Large intestine (tissue), 3 donors: ENCODE measurements around the gene ZNF584. TPM values are rescaled to one million over a fixed set of nuclear protein-coding genes. Genes with fewer than 3 reads are reported as not detected.

Experiments used
- DNase-seq, 2 donors: peaks; one replicate each; pipeline versions ENCODE4 v3.0.0 to v3.0.0-alpha.2; 2013
- H3K27ac ChIP-seq: one replicate; pipeline ENCODE4 v1.5.1; 2013; ENCODE audit warnings: low read length
- H3K27me3 ChIP-seq: 2 replicates; pipeline ENCODE4 v1.6.1; 2013; ENCODE audit warnings: low read length; ENCODE audit not compliant: control insufficient read depth, insufficient read depth
- H3K36me3 ChIP-seq: 2 replicates; pipeline ENCODE4 v1.6.1; 2013; ENCODE audit warnings: low read length; ENCODE audit not compliant: control insufficient read depth, insufficient read depth
- H3K4me1 ChIP-seq: one replicate; pipeline ENCODE4 v1.6.1; 2013; ENCODE audit warnings: low read length; ENCODE audit not compliant: control insufficient read depth, insufficient read depth
- H3K4me3 ChIP-seq: one replicate; pipeline ENCODE4 v1.5.1; 2013; ENCODE audit warnings: low read length
- H3K9me3 ChIP-seq: one replicate; pipeline ENCODE4 v1.6.1; 2013; ENCODE audit warnings: mild to moderate bottlenecking, low read depth, low read length, moderate library complexity; ENCODE audit not compliant: control insufficient read depth
- WGBS: methylation state at CpG from one replicate; pipeline ENCODE4 v1.1.5; 2013; ENCODE audit warnings: low lambda C conversion rate; ENCODE audit not compliant: insufficient coverage; 5-methylcytosine and 5-hydroxymethylcytosine counted together
- polyA plus RNA-seq: library from polyadenylated mRNA; unstranded; fragments of 120-200 nt; gene quantifications from one replicate; pipeline ENCODE4 v1.2.1, GENCODE V29; 2013

Gene ZNF584
- polyA plus RNA-seq, 1 donor: 7.1 TPM

GRCh38 chr19:58385891-58386575 is 22.4 kb upstream of the ZNF584 start:
- peak in 1 of 2 donors; percentile 64 for DNase-seq
- no CpG with 5 or more reads among the region's 36 CpGs for WGBS
- H3K4me1 ChIP-seq: peaks cover 26% of the 10 kb centered on the region

DNA sequence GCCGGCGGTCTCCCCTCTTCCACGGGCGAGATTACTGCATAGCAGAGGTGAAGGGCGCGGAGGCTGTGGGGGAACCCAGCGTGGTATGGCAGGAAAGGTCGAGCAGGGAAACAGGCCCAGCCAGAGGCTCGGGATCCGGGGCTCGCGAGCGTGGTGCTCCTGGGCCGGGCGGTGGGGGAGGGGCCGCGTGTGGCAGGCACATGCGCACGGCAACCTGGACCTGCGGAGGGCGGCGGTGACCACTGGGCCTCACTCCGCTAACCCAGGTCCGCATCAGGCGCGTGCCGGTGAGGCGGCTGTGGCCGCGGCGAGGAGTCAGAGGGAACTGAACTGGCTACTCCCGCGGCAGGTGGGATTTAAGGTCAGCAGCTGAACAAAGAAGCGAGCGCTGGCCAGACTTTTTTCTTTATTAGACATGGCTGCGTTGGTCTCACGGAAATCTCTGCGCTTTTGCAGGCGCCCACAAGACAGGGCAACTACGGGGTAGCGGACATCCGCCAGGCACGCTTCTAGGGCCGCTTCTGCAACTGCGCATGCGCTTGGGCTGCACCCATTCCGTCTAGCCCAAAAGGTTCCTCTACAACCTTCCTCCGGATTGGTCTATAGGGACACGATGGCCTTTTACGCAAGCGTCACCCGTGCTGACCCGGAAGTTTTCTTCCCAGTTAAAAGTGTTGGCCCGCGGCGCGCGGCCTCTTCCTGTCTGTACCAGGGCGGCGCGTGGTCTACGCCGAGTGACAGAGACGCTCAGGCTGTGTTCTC is 21.7 kb upstream of the ZNF584 start, which contains the start of gene RPS5:
Gene RPS5, plus strand, starts transcription at position 694 of the 762 bp plus-strand sequence. CDS start 869 bp downstream, outside the sequence.
- Histone ChIP-seq H3K27ac (peak within 1 kb of the TSS; percentile 94), H3K36me3 (peaks cover 21% of the 10 kb centered on the region), H3K4me1 (peaks cover 26% of the 10 kb centered on the region), H3K4me3 (peak within 1 kb of the TSS; percentile 64), H3K9me3 (no peaks in the 10 kb centered on the region), H3K27me3 (no peaks in the 10 kb centered on the region)
- peak; percentile 98 to 99 for DNase-seq
- WGBS: no CpG with 5 or more reads among the region's 64 CpGs

More at GRCh38 chr19:58385891-58386575, 22.4 kb upstream of the ZNF584 start:
- H3K27ac ChIP-seq: peak overlapping the region; percentile 94
- peaks cover 13% of the 10 kb centered on the region for H3K36me3 ChIP-seq
- H3K9me3 ChIP-seq: no peaks in the 10 kb centered on the region
- H3K4me3 ChIP-seq: peak overlapping the region; percentile 64
- H3K27me3 ChIP-seq: no peaks in the 10 kb centered on the region

GRCh38 chr19:58387338-58388174 is 20.9 kb upstream of the ZNF584 start:
- H3K36me3 ChIP-seq: peaks cover 28% of the 10 kb centered on the region
- H3K9me3 ChIP-seq: no peaks in the 10 kb centered on the region
- 4% methylated on average over 4 of the region's 39 CpGs for WGBS
- H3K27me3 ChIP-seq: no peaks in the 10 kb centered on the region
- H3K4me3 ChIP-seq: peak overlapping the region; percentile 64
- H3K4me1 ChIP-seq: peaks cover 21% of the 10 kb centered on the region
- peak overlapping the region; percentile 94 for H3K27ac ChIP-seq
- no peak for DNase-seq

DNA sequence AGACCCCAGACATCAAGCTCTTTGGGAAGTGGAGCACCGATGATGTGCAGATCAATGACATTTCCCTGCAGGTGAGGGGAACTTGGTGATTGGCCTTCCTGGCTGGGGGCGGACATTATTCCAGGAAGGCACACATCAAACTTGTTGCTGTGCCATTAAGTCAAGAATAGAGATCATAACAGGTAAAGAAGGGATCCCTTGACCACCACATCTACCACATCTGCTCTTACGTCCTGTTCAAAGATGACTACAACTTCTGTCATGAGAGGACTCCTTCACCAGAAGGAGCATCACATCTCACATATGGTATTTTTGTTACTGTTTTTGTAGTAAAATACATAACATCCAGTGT is 20.3 kb upstream of the ZNF584 start:
- H3K4me1 ChIP-seq: peaks cover 21% of the 10 kb centered on the region

GRCh38 chr19:58392945-58393724 is 15.3 kb upstream of the ZNF584 start:
- peaks cover 56% of the 10 kb centered on the region for H3K36me3 ChIP-seq

More for the DNA sequence above, 20.3 kb upstream of the ZNF584 start:
- Histone ChIP-seq H3K27me3 (no peaks in the 10 kb centered on the region), H3K9me3 (no peaks in the 10 kb centered on the region), H3K36me3 (peaks cover 34% of the 10 kb centered on the region), H3K4me3 (peak overlapping the region; percentile 64), H3K27ac (no peak overlapping the region)
- peak in 1 of 2 donors; percentile 1 for DNase-seq
- WGBS: no CpG with 5 or more reads among the region's 3 CpGs

DNA sequence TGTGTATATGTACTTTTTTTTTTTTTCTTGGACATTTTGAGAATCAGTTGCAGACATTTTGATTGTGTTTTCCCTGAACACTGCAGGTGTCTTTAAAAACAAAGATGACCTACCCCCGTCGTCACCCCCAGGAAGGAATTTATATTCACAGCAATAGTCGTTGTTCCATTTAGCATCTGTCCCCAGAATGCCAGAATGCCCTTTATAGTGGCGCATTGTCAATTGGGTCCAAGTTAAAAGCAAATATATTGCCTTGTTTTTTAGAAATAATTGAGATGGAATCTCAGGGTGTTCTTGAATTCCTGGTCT is 14.8 kb upstream of the ZNF584 start:
- H3K4me3 ChIP-seq: no peak overlapping the region
- H3K27ac ChIP-seq: no peak overlapping the region
- H3K9me3 ChIP-seq: peaks cover 3% of the 10 kb centered on the region
- H3K27me3 ChIP-seq: peaks cover 29% of the 10 kb centered on the region
- H3K4me1 ChIP-seq: peaks cover 3% of the 10 kb centered on the region
- DNase-seq: no peak
- 100% methylated on average over 1 of the region's 4 CpGs for WGBS
- H3K36me3 ChIP-seq: peaks cover 56% of the 10 kb centered on the region

More at GRCh38 chr19:58392945-58393724, 15.3 kb upstream of the ZNF584 start:
- Histone ChIP-seq H3K27ac (no peak overlapping the region), H3K9me3 (peaks cover 3% of the 10 kb centered on the region), H3K4me1 (peaks cover 6% of the 10 kb centered on the region), H3K4me3 (no peak overlapping the region), H3K27me3 (peaks cover 26% of the 10 kb centered on the region)
- DNase-seq: peak in 1 of 2 donors; percentile 1
- WGBS: no CpG with 5 or more reads among the region's 26 CpGs

GRCh38 chr19:58394821-58395219 is 13.6 kb upstream of the ZNF584 start:
- WGBS: no CpG with 5 or more reads among the region's 3 CpGs
- peak in 1 of 2 donors; percentile 3 for DNase-seq
- peaks cover 3% of the 10 kb centered on the region for H3K4me1 ChIP-seq
- no peak overlapping the region for H3K4me3 ChIP-seq
- no peak overlapping the region for H3K27ac ChIP-seq
- peaks cover 50% of the 10 kb centered on the region for H3K36me3 ChIP-seq
- peaks cover 3% of the 10 kb centered on the region for H3K9me3 ChIP-seq
- H3K27me3 ChIP-seq: peaks cover 29% of the 10 kb centered on the region

DNA sequence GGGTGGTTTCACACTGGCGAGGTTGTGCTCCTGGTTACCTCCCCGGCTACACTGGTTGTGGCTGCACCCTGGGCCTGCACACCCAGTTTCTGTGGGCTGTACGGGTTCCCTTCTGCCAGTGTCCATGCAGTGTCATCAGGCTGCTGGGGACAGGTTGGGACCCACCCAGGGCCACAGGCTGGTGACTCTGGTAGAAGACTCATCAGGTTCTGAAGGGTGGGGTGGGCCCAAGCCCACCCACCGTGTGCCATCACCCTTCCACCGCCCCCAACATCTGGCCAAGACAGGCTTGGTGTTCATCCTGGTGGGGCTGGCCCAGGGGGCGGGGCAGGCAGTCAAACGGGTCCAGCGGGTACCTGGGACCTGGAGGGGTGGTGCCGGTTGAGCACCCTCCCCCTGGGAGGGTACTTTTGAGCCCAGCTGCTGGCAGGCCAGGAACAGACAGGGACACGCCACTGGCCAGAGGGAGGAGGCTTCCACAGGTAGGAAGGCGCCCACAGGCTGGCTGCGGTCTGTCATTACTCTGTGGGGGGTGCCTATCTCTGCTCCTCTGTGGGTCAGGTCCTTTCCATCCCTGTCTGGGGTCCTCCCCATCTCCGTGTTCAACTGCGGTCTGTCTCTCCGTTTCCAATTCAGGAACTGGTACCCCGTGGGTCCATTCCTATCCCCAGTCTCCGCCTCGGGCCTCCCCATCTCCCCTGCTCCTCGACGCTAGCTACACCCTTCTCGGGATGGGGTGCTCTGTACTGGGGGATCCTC is 13.1 kb upstream of the ZNF584 start, which contains the start of gene RNF225:
Gene RNF225, plus strand, starts transcription at position 437 of the 759 bp plus-strand sequence. CDS start 434 bp downstream, outside the sequence.
- Histone ChIP-seq H3K36me3 (peaks cover 49% of the 10 kb centered on the region), H3K4me3 (no peak within 1 kb of the TSS), H3K9me3 (peaks cover 3% of the 10 kb centered on the region), H3K27me3 (peaks cover 29% of the 10 kb centered on the region), H3K27ac (no peak within 1 kb of the TSS), H3K4me1 (peaks cover 5% of the 10 kb centered on the region)
- no CpG with 5 or more reads among the region's 21 CpGs for WGBS
- peak in 1 of 2 donors; percentile 48 for DNase-seq

GRCh38 chr19:58395979-58396627 is 12.3 kb upstream of the ZNF584 start:
- Histone ChIP-seq H3K9me3 (peaks cover 3% of the 10 kb centered on the region), H3K4me1 (peaks cover 11% of the 10 kb centered on the region), H3K36me3 (peaks cover 42% of the 10 kb centered on the region), H3K27me3 (peaks cover 29% of the 10 kb centered on the region), H3K27ac (no peak overlapping the region), H3K4me3 (no peak overlapping the region)
- no peak for DNase-seq
- no CpG with 5 or more reads among the region's 75 CpGs for WGBS
